GM20000 (cell line): ENCODE data around the gene TRAPPC12.

Source experiments
- DNase-seq: peaks from one replicate; pipeline ENCODE4 v3.0.0; 2012; ENCODE audit warnings: low spot score
- CTCF ChIP-seq: IDR thresholded peaks from 2 replicates; pipeline ENCODE4 v1.5.1; 2012; ENCODE audit warnings: mild to moderate bottlenecking, control low read depth; ENCODE audit errors: extremely low read depth, missing control alignments

The TRAPPC12 gene

GRCh38 chr2:3518496-3519254 is 139.2 kb downstream of the TRAPPC12 start:
- TF ChIP-seq CTCF: no peak
- peak; percentile 100 for DNase-seq

GRCh38 chr2:3519255-3520205 is 140.0 kb downstream of the TRAPPC12 start, which contains the start of gene ADI1:
TSS of gene ADI1 (minus strand) at chr2:3519531. CDS start at chr2:3519487, 44 bp downstream.
- peak; percentile 88 for DNase-seq

GRCh38 chr2:3520591-3520990 is 141.1 kb downstream of the TRAPPC12 start:
- DNase-seq: no peak
- no peak for TF ChIP-seq CTCF

More at GRCh38 chr2:3519255-3520205, 140.0 kb downstream of the TRAPPC12 start, which contains the start of gene ADI1:
- no peak for TF ChIP-seq CTCF

GRCh38 chr2:3522961-3523421 is 143.5 kb downstream of the TRAPPC12 start:
- no peak for DNase-seq
- no peak for TF ChIP-seq CTCF

GRCh38 chr2:3523551-3524041 is 144.1 kb downstream of the TRAPPC12 start:
- DNase-seq: no peak
- TF ChIP-seq CTCF: no peak

GRCh38 chr2:3526871-3527270 is 147.4 kb downstream of the TRAPPC12 start:
- no peak for TF ChIP-seq CTCF
- no peak for DNase-seq
